Skeletal muscle satellite cell (primary cell): ENCODE data around the gene PAX5.

Experiments used
- H3K27me3 ChIP-seq: 2 replicates; pipeline ENCODE4 v1.7.0; 2013; ENCODE audit warnings: low read length; ENCODE audit not compliant: control insufficient read depth, insufficient read depth
- H3K36me3 ChIP-seq: 2 replicates; pipeline ENCODE4 v1.7.0; 2013; ENCODE audit warnings: mild to moderate bottlenecking, control low read depth, low read length; ENCODE audit not compliant: insufficient read depth
- H3K4me1 ChIP-seq: 2 replicates; pipeline ENCODE4 v1.7.0; 2013; ENCODE audit warnings: low read length; ENCODE audit not compliant: control insufficient read depth, insufficient read depth
- H3K4me2 ChIP-seq: 2 replicates; pipeline ENCODE4 v1.7.0; 2013; ENCODE audit warnings: mild to moderate bottlenecking, low read length
- H3K4me3 ChIP-seq: 2 replicates; pipeline ENCODE4 v1.7.0; 2013; ENCODE audit warnings: low read length
- H3K9ac ChIP-seq: 2 replicates; pipeline ENCODE4 v1.7.0; 2013; ENCODE audit warnings: mild to moderate bottlenecking, low read depth, low read length, moderate library complexity
- H3K9me3 ChIP-seq: replicated peaks from 2 replicates; pipeline ENCODE4 v1.7.0; 2013; ENCODE audit warnings: mild to moderate bottlenecking, control low read depth, low read length

PAX5 gene

GRCh38 chr9:36815566-36816348 lies 218.3 kb downstream of the PAX5 start:
- Histone ChIP-seq H3K27me3 (peaks cover 59% of the 10 kb centered on the region), H3K4me3 (no peak overlapping the region)

DNA sequence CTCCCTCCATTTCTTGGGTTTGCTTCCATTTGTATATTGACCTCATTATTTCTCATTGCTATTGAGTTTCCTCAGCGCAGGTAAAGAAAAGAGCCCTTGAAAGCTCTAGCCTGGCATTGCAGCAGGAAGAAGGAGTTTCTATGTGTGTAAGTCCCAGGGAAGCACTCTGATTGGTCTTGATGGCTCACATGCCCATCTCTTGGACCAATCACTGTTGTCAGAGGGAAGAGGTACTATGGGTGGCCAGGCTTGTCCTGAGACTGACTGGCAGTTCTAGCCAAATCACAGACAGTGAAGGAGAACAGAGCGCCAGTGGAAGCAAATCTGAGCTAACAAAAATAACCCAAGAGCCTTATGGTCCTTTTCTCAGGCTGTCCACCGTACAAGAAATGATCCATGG lies 219.0 kb downstream of the PAX5 start:
- Histone ChIP-seq H3K9me3 (no peaks in the 10 kb centered on the region), H3K4me1 (no peaks in the 10 kb centered on the region), H3K27me3 (peaks cover 59% of the 10 kb centered on the region), H3K9ac (no peak overlapping the region), H3K36me3 (no peaks in the 10 kb centered on the region), H3K4me3 (no peak overlapping the region), H3K4me2 (no peak overlapping the region)

More at GRCh38 chr9:36815566-36816348, 218.3 kb downstream of the PAX5 start:
- no peak overlapping the region for H3K9ac ChIP-seq
- no peaks in the 10 kb centered on the region for H3K36me3 ChIP-seq
- H3K9me3 ChIP-seq: no peaks in the 10 kb centered on the region
- no peaks in the 10 kb centered on the region for H3K4me1 ChIP-seq
- H3K4me2 ChIP-seq: no peak overlapping the region

DNA sequence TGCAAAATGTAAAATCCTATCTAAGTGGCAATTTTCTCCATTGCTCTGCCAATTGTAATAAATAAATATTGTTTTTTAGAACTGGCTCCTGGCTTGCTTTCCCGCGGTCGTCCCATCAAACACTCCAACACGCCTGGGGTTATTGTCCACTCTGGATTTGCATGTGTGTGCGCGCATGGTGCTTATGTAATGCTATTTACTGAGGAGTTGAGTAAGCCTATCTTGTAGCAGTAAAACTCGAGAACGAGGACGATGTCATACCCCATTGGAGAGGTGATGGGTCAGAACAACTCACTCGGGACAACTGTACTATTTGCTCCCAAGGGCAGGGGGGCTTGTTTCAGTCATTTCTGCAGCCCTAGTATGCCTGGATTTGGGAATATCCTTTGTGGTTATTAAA lies 220.9 kb downstream of the PAX5 start:
- Histone ChIP-seq H3K4me1 (no peaks in the 10 kb centered on the region), H3K4me2 (no peak overlapping the region), H3K4me3 (no peak overlapping the region), H3K9ac (no peak overlapping the region), H3K9me3 (no peaks in the 10 kb centered on the region), H3K36me3 (no peaks in the 10 kb centered on the region), H3K27me3 (peaks cover 57% of the 10 kb centered on the region)

DNA sequence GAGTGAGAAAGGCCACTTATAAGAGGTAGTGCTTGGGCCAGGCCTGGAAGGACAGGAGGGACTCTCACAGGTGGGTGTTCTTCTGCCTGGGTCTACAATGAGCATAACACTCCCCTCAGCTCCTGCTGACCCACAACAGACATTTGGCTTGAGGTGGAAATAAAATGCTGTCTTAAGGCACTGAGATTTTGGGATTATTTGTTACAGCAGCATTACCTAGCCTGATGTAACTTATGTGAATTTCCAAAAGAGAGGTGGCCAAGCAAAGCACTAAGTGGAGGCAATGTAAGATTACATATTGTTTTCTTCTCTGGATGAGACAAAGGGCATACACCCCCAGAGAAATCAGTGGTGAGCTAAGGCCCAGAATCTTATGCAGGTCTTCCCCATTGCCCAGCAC lies 221.5 kb downstream of the PAX5 start:
- no peaks in the 10 kb centered on the region for H3K36me3 ChIP-seq
- peaks cover 54% of the 10 kb centered on the region for H3K27me3 ChIP-seq
- no peak overlapping the region for H3K4me2 ChIP-seq
- H3K4me3 ChIP-seq: no peak overlapping the region
- H3K4me1 ChIP-seq: no peaks in the 10 kb centered on the region
- no peak overlapping the region for H3K9ac ChIP-seq
- H3K9me3 ChIP-seq: no peaks in the 10 kb centered on the region

- H3K9ac ChIP-seq: no peak overlapping the region
- H3K4me3 ChIP-seq: no peak overlapping the region
- no peak overlapping the region for H3K4me2 ChIP-seq
- H3K4me1 ChIP-seq: no peaks in the 10 kb centered on the region
- H3K27me3 ChIP-seq: peaks cover 60% of the 10 kb centered on the region
- no peaks in the 10 kb centered on the region for H3K36me3 ChIP-seq
- no peaks in the 10 kb centered on the region for H3K9me3 ChIP-seq
These were observed 225.8 kb downstream of the PAX5 start for GRCh38 chr9:36808251-36808650.

GRCh38 chr9:36803961-36804360 lies 230.1 kb downstream of the PAX5 start:
- H3K9me3 ChIP-seq: no peaks in the 10 kb centered on the region
- no peak overlapping the region for H3K4me3 ChIP-seq
- H3K36me3 ChIP-seq: no peaks in the 10 kb centered on the region
- H3K27me3 ChIP-seq: peaks cover 65% of the 10 kb centered on the region
- H3K4me1 ChIP-seq: no peaks in the 10 kb centered on the region
- H3K4me2 ChIP-seq: no peak overlapping the region
- no peak overlapping the region for H3K9ac ChIP-seq

DNA sequence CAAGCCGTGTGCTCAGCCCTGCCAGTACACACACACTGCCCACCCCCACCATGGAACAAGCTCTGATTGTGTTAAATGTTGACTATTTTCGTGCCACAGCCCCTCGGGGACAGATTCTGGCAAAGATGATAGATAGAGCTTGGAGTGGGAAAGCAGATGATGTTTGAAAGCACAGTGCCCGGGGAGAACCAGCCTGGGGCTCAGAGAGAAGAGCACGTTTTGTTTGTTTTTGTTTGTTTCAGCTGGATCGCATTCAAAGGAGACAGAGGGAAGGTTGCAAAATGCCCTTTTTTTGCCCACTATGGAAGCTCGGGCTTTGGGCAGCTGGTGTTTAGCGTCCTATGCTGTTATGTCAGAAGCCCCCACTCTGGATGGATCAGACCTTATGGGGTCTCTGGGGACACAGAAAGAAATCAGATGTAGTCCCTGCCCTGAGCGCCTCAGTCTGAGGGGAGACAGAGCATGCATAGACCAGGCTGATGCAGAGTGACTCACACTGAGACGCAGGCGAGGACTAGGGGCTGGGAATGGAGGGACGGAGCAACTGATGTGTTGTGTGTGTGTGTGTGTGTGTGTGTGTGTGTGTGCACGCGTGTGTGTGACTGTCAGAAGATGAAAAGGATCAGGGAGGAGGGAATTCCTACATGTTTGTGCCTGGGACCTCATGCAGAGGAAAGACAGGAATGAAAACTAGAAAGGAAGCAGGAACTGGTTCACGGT lies 231.7 kb downstream of the PAX5 start:
- Histone ChIP-seq H3K4me3 (no peak overlapping the region), H3K4me2 (peak overlapping the region; percentile 48), H3K9ac (no peak overlapping the region), H3K36me3 (no peaks in the 10 kb centered on the region), H3K4me1 (no peaks in the 10 kb centered on the region), H3K9me3 (no peaks in the 10 kb centered on the region), H3K27me3 (peaks cover 58% of the 10 kb centered on the region)

- Histone ChIP-seq H3K4me2 (no peak overlapping the region), H3K9me3 (no peaks in the 10 kb centered on the region), H3K36me3 (no peaks in the 10 kb centered on the region), H3K4me3 (no peak overlapping the region), H3K27me3 (peaks cover 54% of the 10 kb centered on the region), H3K9ac (no peak overlapping the region), H3K4me1 (no peaks in the 10 kb centered on the region)
These were observed 233.6 kb downstream of the PAX5 start for GRCh38 chr9:36800455-36800854.

DNA sequence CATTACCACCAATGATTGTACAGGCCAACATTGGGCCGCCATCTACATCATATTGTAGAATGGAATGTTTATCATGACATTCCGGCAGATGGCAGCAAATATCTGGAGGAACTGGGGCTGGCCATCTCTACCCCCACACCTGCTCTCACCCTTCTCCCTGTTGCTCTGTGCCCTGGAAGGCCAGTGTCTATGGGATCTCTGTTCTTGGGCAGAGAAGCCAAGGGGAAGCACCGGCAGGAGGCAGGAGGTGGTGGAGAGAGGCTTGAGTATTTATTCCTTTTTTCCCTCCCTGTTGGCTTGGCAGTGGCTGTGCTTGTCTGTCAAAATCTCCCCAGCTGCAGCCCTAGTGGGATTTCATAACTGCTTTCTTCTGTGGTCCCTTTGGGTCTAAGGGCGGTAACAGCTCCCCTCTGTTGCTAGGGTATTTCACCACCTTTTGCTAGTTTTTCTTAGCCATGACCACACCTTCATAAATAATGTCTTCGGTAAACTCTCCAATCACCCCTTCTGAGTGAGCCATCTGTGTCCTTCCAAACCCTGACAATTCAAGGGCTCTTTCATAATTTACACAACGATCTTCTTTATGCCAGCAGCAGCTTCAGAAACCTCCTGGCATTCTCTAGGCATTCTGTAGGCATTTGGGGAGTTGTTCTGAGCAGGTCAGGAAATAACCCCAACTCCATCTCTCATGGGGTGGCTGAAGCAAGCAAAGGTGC lies 235.6 kb downstream of the PAX5 start:
- H3K4me1 ChIP-seq: no peaks in the 10 kb centered on the region
- H3K4me2 ChIP-seq: no peak overlapping the region
- H3K9me3 ChIP-seq: no peaks in the 10 kb centered on the region
- peaks cover 42% of the 10 kb centered on the region for H3K27me3 ChIP-seq
- H3K9ac ChIP-seq: no peak overlapping the region
- no peak overlapping the region for H3K4me3 ChIP-seq
- no peaks in the 10 kb centered on the region for H3K36me3 ChIP-seq

DNA sequence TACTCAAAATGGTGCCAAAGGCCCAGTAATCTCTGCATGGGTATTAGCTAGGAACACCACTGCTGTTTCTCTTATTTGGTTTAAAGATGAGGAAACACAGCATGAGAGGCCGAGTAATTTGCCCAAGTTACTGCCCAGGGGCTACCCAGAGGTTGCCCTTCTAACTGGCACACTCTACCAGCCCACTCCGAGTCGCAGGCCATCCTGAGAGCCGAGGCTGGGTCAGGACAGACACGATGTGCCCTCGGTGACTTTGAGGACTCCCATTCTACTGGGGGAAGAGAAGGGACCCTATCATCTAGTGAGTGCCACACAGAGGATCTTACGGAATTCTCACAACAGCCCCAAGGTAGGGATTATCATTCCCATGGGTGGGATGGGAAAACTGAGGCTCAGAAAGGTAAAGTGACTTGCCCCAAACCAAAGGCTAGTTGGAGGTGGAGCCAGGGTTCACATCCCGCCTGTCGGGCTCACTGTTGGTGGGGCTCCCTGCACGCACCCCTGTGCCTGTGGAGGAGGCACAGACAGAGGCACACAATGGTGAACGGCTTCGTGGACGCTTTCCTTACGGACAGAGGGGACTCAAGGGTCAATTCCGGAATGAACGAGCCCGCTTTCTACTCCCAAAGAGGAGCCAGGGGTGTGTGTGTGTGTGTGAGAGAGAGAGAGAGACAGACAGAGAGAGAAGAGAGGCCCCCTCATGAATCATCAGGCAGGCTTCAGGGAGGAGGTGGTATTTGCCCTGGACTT lies 236.4 kb downstream of the PAX5 start:
- no peaks in the 10 kb centered on the region for H3K36me3 ChIP-seq
- H3K4me3 ChIP-seq: no peak overlapping the region
- no peaks in the 10 kb centered on the region for H3K4me1 ChIP-seq
- no peak overlapping the region for H3K9ac ChIP-seq
- peaks cover 34% of the 10 kb centered on the region for H3K27me3 ChIP-seq
- no peak overlapping the region for H3K4me2 ChIP-seq
- H3K9me3 ChIP-seq: no peaks in the 10 kb centered on the region
